ENCODE measurements around the gene EXOC6B.

The EXOC6B gene

DNA sequence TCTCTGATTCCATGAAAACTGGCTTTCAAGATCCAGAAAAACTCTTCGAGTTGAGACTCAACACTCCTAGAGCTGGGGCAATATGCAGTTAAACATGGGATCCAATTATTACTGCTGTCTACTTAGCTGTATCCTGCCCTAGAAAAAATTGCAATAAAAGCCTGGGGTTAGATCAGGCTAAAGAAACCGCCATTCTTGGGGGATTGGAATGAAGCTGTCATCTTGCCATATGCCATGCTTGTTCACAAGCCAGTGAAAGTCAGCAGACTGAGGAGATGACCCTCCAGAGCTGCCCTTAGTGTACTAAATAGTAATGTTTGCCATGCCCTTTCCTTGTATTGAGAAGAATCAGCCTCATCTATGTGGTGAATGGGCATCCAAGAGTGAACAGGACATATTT, 647.3 kb downstream of the EXOC6B start:
- DNase-seq = no peak

GRCh38 chr2:72176281-72176680, 649.6 kb downstream of the EXOC6B start:
- DNase-seq = no peak

DNA sequence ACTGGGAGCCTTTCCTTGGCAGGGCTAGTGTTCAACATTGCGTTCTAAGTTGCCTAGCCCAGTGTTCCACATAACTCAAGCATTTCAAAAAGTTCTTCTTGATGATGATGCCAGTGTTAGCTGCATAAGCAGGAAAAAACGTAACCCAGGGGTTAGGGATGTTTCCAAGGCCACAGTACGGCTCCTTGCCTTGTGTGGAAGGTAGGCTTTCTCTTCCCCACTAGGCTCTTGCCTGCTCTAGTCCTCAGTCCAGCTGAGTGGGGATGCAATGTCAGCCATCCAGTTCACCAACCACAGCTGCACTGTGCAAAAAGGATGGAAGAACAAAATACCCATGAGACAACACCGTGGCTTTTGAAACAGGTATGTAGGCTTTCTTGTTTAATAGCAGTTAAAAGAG, 650.2 kb downstream of the EXOC6B start:
- DNase-seq = no peak

GRCh38 chr2:72173640-72174321, 652.1 kb downstream of the EXOC6B start:
- no peak for DNase-seq

DNA sequence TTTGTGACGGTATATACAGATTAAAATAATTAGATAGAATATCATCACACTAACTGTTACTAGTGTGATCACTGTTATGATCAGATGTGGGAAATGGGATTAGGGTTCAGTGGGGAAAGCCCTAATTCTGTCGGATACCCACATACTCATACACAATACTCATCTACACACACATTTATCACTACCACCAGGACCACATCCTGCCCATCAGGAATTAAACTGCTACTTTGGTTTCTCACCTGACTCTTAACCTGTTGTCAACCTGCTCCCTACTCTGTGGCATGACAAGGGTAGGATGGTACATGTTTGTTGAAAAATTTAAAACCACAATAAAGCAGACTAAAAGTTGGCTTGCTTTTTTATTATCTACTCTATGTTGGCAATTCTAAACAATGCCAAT, 653.4 kb downstream of the EXOC6B start:
- no peak for DNase-seq

- no peak for DNase-seq
Observed at GRCh38 chr2:72166279-72166678, 659.6 kb downstream of the EXOC6B start.

GRCh38 chr2:72165792-72166191, 660.0 kb downstream of the EXOC6B start:
- DNase-seq = no peak

DNA sequence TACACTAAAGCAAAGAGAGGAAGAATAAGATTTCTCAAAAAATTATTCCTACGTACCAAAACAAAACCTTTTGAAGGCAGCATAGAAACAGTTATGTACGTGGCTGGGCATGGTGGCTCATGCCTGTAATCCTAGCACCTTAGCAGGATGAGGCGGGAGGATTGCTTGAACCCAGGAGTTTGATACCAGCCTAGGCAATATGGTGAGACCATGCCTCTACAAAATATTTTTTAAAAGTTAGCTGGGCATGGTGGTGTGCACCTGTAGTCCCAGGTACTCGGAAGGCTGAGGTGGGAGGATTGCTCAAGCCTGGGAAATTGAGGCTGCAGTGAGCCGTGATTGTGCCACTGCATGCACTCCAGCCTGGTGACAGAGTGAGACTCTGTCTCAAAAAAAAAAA, 663.3 kb downstream of the EXOC6B start:
- no peak for DNase-seq

GRCh38 chr2:72159211-72159993, 666.4 kb downstream of the EXOC6B start:
- DNase-seq = no peak

DNA sequence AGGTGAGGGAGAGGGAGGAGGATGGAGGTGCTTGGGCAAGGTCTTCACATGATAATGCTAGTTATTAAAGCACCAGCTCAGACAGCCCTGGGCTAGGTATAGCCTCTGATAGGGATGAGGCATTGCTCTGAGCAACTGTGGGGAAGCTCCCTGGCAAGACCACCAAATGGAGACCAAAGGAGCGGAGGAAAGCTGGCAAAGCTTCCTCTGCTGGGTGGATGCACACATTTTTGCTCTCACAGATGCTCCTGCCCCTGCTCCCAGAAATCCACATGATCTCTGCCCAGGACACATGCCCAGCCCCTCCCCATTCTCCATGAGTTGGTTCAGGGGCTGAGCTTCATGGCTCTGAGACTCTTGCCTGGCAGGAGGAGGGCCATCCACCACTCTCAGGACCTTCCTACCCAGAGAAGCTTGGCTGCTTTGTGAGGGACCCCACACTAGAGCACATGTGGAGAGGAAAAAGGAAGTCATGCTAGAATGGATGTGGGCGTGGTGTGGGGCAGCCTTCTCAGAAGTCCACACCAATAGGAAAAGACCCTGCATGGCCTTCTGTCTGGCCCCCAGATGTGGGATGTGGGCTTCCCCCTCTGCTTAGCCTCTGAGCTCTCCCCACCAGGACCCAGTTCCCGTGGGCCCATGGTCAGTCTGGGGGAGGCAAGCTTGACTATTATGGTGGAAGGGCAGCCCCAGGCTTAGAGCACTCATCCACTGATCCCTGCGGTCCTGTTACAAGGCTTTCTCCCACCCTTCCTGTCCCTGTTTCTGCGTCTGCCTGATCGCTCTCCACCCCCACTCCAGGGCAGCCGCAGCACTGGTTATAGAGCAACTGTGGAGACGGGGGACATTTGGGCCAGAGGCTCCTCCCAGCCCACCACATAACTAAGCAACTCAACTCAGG, 667.7 kb downstream of the EXOC6B start:
- DNase-seq = no peak

DNA sequence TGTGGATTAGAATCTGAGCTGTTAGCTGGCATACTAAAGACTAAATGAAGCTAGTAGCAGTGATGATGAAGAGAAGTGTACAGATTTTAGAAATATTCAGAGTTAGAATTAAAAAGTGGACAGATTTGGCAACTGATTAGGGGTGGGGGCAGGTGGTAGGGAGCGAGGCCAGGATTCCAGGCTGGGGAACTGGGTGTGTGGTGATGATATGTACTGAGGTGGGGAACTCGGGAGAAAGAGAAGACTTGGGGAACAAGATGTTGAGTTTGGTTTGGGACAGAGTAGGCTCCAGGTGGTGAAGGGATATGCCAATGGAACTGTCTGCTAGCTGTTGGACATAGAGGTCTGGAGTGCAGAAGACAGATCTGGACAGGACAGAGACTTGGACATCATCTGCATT, 669.0 kb downstream of the EXOC6B start:
- DNase-seq = no peak

DNA sequence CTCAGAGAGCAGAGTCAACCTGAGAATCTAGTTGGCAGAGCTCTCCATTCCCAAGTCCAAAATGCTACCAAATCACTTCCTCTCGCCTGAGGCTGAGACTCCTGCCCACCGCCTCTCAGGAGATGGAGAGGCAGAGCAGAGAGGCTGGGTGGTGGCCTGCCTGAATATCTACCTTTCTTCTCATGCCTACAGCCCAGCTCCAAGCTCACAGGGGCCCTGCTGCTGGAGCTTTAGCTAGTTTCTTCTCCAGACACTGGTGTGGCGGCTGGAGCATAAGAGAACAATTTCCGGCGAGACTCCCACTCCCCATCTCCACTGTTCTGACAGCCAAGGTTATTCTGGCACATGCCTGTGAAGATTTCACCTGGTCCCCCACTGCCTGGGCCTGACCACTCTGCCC, 670.1 kb downstream of the EXOC6B start:
- DNase-seq = no peak

- no peak for DNase-seq
Observed at GRCh38 chr2:72155151-72155550, 670.7 kb downstream of the EXOC6B start.

- no peak for DNase-seq
Observed at GRCh38 chr2:72154386-72154975, 671.4 kb downstream of the EXOC6B start.

- DNase-seq = no peak
Observed at GRCh38 chr2:72153924-72154323, 671.9 kb downstream of the EXOC6B start.

GRCh38 chr2:72153026-72153791, 672.6 kb downstream of the EXOC6B start:
- no peak for DNase-seq

DNA sequence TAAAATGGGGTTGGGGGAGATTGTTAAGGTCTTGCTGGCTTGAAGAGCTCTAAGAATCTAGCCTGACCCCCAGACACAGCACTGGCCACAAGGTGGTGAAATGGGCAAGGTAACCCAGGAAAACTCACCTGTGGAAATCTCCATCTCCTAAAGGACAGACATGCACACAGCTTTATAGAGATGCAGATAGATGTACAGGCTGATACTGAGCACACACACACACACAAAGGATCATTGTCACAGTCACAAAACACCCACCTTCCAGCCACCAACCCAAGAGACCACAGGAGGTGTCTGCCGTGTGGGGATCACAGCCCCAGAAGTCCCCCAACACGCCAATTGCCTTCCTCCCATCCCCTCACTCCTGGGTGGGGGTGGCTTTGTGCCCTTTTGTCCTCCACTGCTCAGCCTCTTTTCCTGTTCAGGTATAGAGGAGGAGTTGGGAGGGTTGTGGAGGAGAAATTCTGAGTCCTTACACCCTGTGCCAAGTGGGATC, 674.9 kb downstream of the EXOC6B start:
- DNase-seq = no peak

GRCh38 chr2:72150157-72150860, 675.5 kb downstream of the EXOC6B start:
- DNase-seq = peak in 48 of 56 donors; percentile 35 to 89 (median 64)

- peak in 4 of 56 donors; percentile 29 to 61 (median 57) for DNase-seq
Observed at GRCh38 chr2:72149556-72150156, 676.2 kb downstream of the EXOC6B start.
